Measurements from ENCODE around the gene GABRG1.

Gene GABRG1

GRCh38 chr4:46123913-46124755 lies at the start of gene GABRG1:
GABRG1 (minus strand) TSS chr4:46124054; CDS start chr4:46123913, 141 bp downstream.
- no peak for FAIRE-seq

DNA sequence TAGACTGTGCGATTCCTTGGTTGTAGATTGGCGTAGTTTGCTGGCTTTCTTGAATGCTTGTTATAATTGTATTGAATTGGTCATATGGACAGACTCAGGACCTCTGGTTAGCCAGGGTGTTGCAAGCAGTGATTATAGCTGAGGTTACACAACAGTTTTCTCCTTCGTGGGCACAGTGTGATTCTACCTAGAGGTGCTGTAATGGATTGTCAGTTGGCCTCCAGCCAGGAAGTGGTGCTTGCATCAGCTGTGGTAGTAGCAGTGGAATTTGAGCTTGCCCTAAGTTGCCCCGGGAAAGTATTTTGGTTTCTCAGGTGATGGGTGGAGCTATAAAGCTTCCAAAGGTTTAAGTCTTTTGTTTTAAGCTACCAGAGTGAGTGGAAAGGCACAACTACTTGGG lies 23.1 kb upstream of the GABRG1 start:
- FAIRE-seq, result no peak

DNA sequence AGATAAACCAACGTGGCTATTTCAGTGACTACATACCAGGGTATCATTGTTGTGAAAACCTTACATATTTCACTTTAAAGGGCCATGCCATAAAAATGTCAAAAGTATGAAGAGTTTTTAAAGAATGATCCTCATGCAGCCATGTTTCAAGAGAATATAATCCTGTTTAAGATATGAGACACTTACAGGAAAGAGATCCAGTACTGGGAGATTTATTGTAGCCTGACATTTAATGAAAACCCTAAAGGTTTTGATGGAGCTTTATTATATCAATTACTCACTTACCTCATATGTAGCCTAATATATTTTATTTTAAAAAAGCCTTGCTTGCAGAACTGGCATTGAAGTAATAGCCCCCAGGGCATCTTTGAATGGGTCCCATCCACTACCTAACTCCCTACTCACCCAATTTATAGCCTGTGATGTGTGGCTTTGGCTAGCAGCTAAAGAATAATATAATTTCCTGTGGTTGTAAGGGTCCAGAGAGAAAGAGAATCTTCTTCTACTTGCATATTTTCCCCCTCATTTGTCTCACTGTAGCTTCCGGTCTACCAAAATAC lies 7.7 kb upstream of the GABRG1 start:
- FAIRE-seq, result no peak

- FAIRE-seq, result no peak
Measured at GRCh38 chr4:46124773-46125413, 1.0 kb upstream of the GABRG1 start.

GRCh38 chr4:46081674-46082073 lies 42.2 kb downstream of the GABRG1 start:
- FAIRE-seq, result no peak

GRCh38 chr4:46081248-46081647 lies 42.6 kb downstream of the GABRG1 start:
- no peak for FAIRE-seq

- FAIRE-seq, result no peak
Measured at GRCh38 chr4:46073778-46074177, 50.1 kb downstream of the GABRG1 start.

GRCh38 chr4:46051392-46051791 lies 72.5 kb downstream of the GABRG1 start:
- no peak for FAIRE-seq

- no peak for FAIRE-seq
Measured at GRCh38 chr4:46032056-46032455, 91.8 kb downstream of the GABRG1 start.

DNA sequence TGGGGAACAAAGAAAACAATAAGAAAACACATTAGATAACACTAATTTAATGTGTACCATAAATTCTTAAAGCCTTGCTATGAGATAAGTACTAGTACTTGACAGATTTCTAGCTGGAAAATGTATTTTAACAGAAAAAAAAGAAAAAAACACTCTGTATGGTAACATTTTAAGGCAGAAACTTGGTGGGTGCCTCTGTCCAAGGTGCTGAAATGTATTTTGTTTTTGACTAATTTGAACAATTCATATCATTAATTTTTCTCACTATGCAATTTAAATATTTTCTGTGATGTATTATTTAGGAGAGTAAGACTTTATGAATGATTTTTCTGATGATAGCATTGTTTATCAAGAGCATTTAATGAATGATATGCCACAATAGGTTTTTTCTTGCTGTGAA lies 107.5 kb downstream of the GABRG1 start:
- FAIRE-seq, result no peak

DNA sequence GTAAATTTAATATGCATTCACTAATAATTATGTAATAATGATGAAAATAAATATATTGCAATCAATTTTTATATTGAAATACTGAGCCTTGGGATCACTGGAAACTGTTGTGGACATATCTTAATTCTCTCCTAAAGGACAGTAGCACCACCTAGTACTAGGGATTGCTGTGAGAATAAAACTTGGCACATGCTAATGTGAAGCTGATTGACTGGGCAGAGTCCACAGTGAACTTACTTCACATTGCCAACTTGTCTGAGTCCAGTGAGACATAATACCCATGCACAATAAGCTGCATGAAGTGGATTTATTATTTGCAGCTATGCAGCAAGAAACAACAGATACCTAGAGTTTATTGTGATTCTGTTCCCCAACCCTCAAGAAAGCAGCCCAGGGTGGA lies 131.1 kb downstream of the GABRG1 start:
- no peak for FAIRE-seq

DNA sequence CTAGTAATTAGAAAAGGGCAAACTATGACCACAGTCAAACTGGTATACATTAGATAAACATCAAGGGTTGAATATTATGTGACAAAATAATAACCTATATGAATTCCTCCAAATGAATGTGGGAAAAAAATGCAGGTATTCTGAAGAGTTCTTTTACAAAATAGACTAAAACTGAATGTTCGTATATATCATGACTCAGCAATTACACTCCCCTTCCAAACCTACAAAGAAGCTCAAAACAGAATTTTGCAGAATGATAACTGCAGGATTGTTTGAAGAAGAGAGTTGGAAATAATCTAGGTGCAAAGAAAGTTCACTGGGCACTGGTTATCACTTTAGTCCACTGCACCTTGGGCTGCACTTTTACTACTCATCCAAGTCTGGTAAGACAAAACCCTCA lies 134.1 kb downstream of the GABRG1 start:
- FAIRE-seq, result no peak

DNA sequence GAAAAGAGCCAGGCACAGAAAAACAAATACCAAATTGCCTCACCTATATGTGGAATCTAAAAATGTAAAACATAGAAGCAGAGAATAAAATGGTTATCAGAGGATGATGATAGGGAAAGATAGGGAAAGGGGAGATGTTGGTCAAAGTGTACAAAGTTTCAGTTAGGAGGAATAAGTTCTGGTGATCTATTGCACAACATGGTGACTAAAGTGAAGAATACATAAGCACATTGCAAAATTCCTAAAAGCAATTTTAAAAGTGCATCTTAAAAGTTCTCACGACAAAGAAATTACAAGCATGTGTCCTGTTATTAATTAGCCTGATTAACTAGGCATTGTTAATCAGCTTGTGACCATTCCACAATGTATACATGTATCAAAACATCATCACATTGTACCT lies 136.0 kb downstream of the GABRG1 start:
- FAIRE-seq, result no peak

All from islet of Langerhans (tissue), 1 donor.